ENCODE measurements around the gene KCND1.

DNA sequence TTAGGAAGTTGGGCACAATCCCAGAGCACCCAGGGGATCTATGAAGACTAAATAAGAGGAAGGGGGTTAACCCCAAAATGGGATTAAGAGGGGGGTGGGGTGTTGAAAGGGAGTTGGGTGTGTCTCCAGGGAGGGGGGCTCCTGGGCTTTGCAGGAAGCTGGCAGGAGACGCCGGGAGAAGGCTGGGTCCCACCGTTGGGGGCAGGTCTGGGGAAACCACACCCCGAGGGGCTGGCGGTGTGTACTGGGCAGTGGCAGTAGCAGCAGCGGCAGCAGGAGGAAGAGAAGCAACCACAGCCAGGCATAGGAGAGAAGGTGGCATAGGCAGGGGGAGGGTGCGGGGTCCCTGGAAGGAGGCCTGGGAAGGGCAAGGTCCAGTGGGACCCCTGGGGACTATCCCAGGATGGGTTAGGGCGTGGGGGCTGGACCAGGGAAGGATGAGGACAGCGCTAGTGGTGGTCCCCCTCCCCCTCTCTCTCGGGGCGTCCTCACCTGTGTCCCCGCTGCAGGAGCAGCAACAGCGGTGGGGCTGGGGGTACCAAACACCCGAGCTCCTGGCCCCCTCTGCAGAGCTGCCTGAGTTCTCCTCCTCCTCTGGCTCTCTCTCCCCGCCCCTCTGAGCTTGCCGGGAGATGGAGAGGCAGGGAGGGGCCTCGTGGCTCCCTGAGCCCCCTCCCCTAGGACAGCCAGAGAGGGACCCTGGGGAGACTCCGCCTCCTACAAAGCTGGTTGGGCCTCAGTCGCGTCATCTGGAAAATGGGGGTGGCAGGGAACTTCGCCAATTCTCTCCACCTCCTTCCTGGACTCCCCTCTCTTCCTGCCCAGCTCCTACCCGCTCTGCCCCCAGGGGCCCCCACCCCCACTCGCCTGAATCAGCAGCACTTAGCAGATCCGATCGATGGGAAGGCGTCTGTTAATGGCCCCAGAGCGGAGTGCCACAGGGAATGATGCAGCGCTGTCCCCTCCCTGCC, at the start of gene KCND1:
- peak; percentile 36; the same call in 1 of the 2 replicates for TF ChIP-seq POLR2AphosphoS5 (IDR thresholded peaks at IDR 0.05; ENCODE audit: borderline replicate concordance, low read depth, low read length)
- no peak for TF ChIP-seq EZH2 (IDR thresholded peaks at IDR 0.05)
